Mucosa of gallbladder (tissue), 1 donor: Measurements from ENCODE around the gene INPP4B. TPM values are rescaled to one million over a fixed set of nuclear protein-coding genes. Genes with fewer than 3 reads are reported as not detected.

Experiments used
- DNase-seq: peaks from one replicate; pipeline ENCODE4 v3.0.0-alpha.2; 2020; ENCODE audit warnings: low spot score
- total RNA-seq: library from RNA; stranded (reverse); gene quantifications from one replicate; pipeline ENCODE4 v1.2.1, GENCODE V29; 2021
- donor health status: DM: no; HTN: no; CAD: no.

INPP4B gene
- total RNA-seq, 1 donor from 2014 or later, result 16.0 TPM

DNA sequence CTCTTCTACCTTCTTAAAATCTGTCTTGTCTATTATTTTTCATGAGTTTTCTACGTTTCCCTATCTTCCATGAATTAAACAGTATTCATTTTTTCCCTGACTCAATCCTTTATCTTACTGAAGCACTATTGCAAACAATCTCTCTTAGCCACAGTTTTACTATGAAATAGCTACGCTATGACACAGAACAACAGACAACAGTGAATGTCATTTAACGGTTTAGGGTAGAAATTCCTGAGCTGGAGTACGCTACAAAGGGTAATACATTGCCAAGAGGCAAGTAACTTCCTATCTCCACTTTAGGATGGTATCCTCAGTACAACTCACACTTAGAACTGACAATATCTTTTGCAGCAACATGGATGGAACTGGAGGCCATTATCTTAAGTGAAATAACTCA, 552.6 kb downstream of the INPP4B start:
- DNase-seq, result no peak

DNA sequence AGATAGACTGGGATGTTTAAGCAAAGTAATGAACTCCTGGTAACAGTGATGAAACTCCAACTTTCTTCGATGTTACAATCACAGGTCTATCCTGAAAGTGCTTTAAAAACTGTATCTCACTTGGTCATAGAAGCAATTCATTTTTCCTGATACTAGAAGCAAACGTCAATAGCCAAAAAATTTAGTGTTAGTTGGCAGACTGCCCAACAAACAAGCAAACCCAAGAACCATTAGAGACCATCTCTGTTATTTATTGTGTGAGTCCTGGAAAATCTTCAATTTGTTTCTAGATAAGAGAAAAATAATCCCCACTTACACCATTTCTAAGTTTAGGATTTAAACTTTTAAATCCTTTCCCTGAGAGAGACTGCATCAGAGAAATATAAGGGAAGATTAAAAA, 553.9 kb downstream of the INPP4B start:
- DNase-seq, result no peak

DNA sequence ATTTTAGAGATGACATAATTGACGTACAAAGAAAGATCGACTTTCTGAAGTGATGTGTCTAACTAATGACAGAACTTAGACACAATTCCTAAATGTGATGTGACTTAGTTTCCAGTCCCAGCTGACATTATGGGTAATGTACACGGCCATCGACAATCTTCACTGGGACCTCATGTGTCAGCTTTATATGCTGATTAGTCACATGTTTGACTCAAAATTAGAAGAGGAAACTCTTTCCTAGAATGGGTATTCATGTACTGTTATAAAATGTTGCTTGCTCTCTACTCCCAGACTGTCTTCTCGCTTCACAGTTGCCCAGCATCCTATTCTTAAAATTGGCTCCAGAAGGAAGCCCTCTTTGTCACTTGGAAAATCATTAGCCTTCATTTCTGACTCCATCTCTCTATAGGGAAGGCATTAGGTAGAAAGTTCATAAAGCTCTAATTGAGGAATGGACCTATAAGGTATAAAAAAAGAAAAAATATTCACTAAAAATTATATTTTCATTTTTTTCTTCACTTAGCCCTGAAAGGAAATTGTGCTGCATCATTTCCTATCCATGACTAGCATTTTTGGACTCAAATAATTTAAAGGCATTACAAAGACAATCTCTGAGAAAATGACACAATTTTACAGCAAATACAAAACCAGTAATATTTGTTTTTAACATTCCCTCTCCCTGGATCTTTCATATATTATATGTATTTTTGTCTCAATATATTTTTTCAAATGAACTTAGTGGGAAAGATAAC, 554.6 kb downstream of the INPP4B start:
- DNase-seq, result no peak

DNA sequence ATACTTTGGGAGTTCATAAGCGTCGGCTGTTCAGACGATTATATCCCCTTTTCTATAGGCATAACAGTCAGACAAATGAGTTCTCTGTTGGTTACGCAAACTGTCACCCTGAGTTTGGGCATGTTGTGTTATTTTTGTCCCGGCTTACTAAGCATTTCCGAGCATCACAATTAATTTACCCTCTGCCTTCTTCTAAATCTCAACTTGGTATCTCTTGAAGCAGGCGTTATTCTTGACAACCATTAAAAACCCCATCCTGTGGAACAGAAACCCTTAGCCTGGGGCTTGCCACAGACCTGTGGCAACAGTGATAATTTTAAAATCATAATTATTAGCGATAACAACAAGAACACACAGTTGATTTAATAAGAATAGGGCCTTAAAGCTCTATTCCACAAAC, 558.7 kb downstream of the INPP4B start:
- no peak for DNase-seq

DNA sequence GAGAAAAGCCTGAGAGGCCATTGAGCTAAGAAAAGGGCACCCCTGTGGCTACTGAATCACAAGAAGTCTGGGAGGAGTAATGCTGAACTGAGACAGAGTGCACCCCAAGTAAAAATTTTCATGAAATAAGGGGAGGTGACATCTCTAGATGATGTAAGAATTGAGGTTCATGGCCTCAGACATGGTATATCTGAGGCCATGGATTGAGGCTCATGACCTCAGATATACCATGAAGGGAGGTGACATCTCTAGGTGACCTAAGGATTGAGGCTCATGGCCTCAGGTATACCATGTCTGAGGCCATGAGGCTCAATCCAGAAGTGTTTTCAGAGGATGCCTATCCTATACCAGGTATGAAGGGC, 560.9 kb downstream of the INPP4B start:
- no peak for DNase-seq

DNA sequence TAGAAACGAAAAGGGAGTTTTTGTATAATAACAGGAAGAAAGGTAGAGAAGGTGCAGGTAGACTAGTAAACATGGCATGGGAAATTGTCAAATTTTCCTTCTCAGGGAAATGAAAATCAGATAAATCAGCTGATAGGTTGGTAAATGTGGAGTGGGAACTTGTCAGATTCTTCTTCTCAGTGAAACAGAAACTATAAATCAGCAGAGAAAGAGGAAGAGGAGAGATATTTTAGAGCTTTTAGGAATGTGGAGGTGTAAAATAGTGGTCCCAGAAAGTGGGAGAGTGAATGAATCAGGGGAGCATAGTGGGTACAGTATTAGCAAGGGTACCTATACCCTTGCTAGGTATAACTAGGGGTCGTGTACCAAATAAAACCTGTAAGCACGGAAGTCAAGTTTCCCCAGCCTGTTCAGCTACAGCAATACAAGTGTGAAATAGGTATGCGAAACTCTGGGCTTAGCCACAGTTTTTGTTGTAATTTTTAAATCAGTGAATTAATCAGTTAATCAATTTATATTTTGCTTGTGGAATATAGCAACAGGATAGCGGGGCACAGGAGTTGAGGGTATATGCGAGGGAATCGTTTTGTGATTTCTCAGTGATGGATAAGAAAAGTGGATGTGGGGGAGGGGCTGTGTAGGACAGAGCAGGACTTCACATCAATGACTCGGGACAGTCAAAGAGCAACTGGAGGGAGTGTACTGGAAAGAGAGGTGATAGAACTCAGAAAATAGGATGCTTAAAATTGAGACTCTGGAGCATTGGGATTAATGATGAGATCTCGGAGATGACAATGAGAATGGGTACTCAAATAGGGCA, 561.5 kb downstream of the INPP4B start:
- no peak for DNase-seq

DNA sequence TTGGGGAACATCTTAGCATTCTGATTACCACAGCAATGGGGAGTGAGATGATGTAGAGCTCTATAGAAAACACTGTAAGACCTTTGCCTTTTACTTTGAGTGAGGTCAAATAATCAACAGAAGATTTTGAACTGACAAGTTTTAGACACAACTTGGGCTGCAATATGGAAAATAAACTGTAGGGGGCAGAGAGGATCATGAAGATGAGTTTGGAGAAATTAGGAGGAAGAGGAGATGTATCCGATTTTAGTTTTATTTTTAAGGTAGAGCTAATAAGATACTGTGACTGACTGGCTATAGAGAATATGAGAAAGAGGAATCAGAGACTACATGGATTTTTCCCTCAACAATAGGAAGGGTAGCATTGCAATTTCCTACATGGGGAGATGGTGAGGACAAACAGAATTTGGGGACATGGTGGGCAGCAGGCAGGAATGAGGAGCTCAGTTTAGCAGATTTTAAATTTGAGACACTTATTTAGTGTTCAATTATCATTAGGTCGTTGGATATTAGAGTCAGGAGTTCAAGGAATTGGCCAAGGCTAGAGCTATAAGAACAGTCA, 563.1 kb downstream of the INPP4B start:
- DNase-seq, result no peak

DNA sequence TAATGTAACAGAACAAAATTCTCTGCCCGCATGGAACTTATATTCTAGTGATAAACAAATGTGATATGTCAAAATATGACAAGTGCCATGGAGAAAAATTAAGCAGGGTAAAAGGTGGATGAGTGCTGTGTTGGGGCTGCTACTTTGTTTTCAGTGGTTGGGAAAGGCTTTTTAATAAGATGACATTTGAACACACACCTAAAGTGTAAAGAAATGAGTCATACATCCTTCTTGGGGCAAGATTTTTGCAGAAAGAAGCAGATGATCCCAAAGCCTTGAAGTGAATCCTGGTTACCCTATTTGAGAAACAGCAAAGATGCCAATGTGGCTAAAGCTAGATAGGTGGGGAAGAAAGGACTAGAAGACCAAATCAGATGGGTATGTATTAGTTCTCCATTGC, 564.1 kb downstream of the INPP4B start:
- DNase-seq, result no peak

DNA sequence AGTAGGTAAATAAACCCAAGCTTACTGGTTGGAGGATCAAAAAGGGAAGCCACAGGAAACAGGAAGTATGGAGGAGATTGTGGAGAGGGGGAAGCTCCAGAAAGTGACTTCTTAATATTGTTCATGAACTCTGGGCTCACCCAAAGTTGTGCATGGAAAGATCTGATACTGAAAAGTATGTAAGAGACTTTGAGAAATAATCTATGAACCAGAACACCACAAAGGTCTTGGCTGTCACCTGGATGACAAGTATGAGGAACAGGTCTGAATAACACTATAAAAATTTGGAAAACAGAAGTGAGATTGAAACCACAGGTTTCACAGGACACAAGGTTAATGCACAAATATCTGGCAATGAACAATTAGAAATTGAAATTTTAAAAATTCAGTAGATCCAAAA, 567.4 kb downstream of the INPP4B start:
- DNase-seq, result no peak

DNA sequence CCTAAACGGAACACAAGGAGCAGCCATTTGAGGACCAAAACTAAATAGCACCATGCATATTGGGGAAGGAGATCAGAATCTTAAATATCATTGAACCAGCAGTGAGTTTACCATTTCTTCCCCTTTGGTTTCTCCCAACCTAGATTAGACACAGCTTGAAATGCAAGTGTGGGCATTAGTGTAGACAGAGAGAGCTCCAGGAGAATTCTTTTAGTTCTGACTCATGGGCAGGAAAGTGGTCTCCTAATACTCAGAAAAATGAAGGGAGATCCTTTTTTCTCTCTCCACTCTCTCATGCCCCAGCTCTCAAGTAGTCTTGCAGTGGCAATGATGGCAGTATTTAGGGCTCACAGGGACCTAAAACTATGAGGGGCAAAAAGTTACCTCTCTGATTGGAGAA, 567.9 kb downstream of the INPP4B start:
- DNase-seq, result no peak

DNA sequence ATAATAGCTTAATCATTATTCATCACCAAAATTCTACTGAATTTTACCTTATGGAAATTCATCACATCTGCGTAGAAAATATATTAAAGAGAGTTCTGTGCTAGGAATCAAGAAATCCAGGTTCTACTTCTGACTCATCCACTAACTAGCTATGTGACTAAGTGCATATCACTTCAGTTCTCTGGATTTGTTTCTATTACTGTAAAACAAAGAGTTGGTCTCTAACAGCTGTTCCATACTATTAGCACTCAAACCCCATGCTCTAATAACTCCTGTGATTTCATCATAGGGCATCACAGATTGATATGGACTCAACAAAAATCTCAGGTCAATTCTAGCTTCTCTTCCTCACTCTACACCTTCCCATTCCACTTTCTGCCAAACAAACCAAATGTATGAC, 572.0 kb downstream of the INPP4B start:
- no peak for DNase-seq

DNA sequence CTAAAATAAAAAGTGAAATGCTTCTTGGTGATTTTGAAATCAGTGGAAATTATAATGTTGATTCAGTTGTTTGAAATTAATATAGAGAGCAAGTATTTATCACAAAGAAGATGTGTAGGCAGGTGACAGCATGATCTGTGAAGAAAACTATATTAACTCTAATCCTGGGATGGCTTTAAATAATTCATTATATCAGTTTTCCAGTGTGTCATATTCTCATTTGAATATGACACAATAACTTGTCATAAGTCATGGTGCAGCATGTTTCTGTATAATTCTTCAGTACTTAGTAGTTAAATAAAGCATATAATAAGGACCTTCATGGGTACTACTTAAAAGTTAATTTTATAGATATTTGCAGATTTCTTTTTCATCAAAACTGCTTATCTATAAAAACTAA, 573.6 kb downstream of the INPP4B start:
- DNase-seq, result no peak

DNA sequence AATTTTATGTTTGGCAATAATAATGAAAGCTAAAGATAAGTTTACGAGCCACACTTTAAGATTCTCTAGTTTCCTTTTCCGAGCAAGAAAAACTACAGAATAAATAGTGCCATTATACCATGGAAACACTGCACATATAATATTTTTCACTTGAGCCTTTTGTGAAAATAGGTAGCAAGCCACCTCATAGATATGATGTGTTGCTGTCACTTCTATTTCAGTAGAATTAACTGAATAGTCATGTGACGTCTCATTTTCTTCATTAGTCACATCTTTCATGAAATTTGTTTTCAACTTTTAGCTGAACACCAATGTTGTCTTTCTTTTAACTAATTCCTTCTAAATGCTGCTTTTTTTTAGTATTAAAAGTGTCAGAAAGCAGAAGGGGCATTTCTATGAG, 574.3 kb downstream of the INPP4B start:
- no peak for DNase-seq

DNA sequence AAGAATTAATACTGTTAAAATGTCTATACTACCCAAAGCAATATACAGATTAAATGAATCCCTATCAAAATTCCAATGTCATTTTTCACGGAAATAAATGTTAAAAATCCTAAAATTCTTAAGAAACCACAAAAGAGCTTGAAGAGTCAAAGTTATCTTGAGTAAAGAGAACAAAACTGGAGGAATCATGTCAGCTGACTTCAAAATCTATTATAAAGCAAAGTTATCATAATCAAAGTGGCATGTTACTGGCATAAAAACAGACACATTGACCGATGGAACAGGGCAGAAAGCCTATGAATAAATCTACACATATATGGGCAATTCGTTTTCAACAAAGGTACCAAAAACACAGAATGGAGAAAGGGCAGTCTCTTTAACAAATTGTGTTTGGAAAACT, 579.0 kb downstream of the INPP4B start:
- DNase-seq, result no peak

DNA sequence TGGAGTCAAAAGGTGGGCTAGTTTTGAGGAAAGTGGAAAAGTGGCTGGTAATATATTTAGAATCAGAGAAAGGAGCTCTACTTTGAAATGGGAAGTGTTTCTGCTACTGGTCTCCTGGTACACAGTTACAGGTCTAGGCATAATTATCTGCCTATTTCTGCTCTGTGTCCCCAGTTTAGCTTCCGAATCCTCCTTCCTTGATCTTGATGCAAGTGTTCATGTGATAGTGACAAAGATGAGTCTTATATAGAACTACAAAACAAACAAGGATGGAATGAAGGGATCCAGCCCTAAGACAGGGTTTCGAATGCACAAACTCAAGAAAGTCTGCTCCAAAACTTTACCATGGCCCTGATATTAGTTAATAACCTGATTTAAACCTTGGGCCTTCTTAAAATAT, 580.2 kb downstream of the INPP4B start:
- DNase-seq, result no peak

DNA sequence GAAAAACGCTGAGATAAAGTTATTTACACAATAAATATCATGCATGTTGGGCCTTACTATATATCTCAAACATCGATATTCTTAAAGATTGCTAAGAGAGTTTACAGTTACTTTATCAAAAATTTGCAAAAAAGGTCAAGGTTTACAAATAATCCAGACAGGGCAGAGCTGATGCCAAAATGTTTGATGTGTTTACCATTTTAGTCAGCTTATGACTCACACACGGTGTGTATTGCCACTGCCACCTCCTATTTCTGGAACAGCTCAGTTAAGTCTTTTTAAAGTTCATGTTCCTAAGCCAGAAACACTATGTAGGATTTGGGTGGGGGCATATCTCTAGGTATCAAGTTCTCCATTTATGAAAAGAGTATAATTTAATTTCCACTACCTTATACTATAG, 580.6 kb downstream of the INPP4B start:
- DNase-seq, result peak; percentile 37

DNA sequence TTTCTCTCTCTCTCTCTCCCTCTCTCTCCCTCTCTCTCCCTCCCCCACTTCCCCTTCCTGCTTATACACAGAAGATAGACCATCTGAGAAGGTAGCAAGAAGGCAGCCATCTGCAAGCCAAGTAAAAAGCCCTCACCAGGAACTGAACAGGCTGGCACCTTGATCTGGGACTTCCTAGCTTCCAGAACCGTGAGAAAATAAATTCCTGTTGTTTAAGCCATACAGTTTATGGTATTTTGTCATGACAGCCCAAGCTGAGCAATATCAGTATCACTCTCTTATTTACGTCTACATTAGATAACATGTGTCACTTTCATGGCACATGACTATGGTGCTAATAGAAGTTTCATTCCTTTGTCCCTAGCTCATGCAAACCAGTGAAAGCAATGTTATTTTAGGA, 581.1 kb downstream of the INPP4B start:
- DNase-seq, result no peak

DNA sequence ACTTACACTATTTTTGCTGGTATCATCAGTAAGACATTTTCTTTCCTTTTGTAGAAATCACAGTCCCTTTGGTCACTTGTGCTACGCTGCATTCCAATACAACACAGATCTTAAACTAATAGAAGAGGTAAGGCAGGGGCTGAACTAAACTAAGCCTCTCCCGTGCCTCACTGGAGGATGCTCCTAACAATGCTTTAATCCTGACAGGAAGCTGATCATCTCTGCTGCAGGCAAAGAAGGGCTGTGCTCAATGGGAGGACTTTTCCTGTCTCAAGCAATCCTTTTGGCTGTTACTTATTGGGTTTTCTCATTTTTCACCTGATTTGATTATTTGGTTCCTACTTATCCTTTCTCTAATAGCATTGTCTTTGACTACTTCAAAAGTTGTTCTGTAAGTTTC, 583.1 kb downstream of the INPP4B start:
- DNase-seq, result no peak

DNA sequence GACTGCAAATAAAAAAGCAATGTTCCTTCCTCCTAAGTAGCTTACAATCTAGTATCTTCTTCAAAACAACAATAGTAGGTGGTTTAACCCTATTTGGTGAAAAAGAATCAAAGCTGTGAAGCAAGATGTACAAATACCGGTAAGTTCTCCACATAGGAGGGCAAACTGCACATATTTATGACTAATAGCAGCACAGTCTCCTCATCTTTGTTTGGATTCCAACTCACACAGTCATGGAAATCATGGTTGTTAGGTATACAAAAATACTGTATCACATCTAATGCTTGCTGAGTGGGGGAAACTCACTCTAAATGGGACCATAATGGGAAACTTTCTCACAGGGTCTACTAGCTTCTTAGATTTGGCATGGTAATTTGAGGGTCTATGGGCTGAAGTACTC, 597.2 kb downstream of the INPP4B start:
- no peak for DNase-seq

DNA sequence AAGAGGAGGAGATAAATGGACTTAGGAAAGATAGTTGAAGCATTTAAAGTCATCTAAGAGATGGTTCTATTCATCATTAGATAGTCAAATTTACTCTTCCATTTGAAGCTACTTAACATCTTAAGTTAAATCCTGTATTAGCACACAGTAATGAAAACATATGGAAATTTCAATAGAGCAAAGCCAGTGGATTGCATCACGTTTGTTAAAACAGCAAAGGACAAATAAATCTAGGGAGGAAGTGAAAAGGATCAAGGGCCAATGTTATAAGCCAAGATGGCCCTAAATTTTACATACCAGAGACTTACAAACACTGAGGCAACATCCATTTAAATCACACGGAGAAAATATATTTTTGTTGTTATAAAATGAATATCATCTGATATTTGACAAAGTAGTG, 602.8 kb downstream of the INPP4B start:
- DNase-seq, result no peak

DNA sequence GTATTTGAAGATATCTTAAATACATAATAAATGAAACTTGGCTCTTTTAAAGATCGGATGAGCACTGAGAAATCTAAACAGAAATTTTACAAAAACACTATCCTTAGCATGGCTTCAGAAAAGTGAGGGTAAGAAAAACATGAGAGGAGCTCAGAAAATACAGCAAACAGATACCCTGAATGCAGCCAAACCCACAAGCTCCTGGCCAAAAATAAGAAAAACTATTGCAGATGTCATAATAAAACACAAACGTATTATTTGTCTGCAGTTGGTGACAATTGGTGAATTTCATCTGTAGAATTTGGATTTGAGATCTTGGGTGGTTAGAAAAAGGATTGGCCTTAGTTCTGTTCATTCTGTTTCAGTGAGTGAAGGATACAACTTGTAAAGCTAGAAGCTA, 603.9 kb downstream of the INPP4B start:
- DNase-seq, result no peak

DNA sequence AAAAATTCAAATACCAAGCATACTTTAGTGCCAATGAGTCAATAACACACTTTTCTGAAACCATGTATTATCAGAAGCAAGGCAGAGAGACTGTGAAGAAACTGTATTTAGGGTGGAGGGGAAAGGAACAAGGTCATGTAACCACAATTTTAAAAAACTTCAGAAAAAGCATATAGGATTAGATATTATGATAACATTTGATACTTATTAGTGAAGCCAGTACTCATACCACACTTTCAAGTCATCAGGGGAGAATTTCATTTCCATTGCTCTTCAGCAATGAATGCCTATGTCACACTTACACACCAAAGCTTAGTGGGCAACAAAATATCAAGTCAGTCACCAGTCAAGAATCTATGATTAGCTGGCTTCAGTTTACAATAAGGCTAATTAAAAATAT, 607.5 kb downstream of the INPP4B start:
- DNase-seq, result no peak

DNA sequence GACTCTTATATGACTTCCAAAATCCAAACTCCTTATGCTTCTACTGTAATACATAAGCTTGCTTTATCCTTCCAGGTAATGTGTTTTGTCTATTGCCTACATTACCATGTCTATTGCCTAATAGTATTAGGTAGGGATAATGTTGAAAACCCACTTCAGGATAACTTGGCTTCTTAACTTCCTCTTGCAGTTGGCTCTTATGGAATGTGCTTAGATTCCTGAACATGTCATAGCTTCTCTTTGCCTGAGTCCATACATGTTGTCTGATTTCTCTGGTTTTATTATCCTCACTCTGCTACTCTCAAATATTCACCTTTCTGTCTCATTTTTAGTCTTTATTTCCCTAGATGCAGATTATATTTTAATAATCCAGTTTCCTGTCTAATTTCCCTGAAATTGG, 609.8 kb downstream of the INPP4B start:
- no peak for DNase-seq
